Measurements from ENCODE around the gene NFKBIA.
"Not testable (repeated sequence)": the region's sequence is repeated elsewhere in the genome, so short reads cannot be mapped to it uniquely, and the experiment has no call there.

The NFKBIA gene

DNA sequence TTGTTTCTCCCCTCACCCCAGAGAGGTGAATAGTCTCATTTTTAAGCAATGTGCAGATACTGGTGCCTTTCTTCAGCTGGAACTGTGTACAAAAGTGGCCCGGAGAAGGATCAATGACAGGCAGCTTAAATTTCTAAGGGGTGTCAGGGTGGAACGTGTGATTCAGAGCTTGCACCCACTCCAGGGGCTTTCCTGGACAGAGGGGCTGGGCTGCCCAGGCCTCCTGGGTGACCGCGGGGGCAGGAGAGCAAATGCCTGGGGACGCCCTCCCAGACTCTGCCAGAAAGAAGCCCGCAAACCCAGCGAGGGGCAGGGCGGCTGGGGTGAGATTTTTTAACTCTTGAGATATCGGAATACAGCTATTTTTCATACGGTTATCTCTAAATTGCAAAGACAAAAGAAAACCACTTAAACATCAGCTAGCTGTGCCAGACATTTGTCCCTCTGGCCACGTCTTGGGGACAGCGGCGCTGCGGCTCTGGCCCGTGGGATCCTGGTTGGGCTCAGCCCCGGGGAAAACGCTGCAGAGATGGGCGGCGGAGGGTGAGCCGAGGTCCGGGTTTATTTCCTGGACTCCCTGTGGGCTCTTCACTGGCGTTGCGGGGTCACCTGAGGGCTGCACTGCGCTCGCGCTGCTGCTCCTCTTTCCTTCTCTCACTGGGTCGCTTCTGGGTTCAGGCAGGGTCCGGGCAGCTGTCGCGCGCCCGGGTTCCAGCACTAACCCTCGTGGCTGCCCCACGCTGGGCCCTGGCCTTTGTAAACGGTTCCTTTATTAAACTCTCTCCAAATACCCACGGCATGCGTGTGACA lies 35.8 kb downstream of the NFKBIA start:
- DNase-seq (ENCODE audit: low read depth in 2 of 2), result no peak

DNA sequence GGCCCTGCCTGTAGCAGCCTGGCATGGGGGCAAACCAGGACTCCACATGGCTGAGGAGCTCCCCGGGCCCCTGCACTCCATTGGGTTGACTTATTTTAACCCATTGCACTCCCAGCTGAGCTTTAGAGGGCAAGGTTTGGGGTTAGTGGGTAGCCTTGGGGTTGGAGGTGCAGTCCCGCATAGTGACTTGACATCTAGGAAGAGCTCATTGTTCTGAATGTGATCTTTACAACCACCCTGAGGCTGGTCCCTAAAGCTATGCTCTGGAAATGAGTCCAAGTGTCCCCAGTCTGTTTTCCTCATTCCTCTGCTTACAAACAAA lies 36.4 kb downstream of the NFKBIA start:
- DNase-seq (ENCODE audit: low read depth in 2 of 2), result no peak

- DNase-seq (ENCODE audit: low read depth in 2 of 2), result no peak
These were observed 37.5 kb downstream of the NFKBIA start for GRCh38 chr14:35367056-35367372.

GRCh38 chr14:35366521-35366976 lies 38.0 kb downstream of the NFKBIA start:
- no peak for DNase-seq (ENCODE audit: low read depth in 2 of 2)

DNA sequence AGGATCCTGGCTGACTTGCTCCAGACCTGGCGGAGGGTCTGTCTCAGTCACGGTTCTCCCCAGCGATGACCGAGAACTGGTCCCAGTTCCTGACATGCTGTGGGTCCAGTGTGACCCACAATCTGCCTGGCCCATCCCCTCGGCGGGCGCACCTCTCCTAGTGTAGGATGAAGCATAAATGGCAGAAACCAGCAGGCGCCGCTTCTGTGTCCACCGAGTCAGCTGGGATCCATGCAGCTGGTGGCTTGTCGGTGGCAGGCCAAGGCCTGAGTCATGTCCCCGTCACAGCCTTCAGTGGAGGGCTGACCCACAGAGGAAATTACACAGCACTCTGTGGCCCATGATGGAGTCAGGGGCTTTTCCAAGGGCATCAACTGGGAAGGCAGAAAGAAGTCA lies 38.5 kb downstream of the NFKBIA start:
- peak in 1 of 2 donors; percentile 10 for DNase-seq (ENCODE audit: low read depth in 2 of 2)

- DNase-seq (ENCODE audit: low read depth in 2 of 2), result peak; percentile 68 to 73
These were observed 39.2 kb downstream of the NFKBIA start for GRCh38 chr14:35365130-35366055.

DNA sequence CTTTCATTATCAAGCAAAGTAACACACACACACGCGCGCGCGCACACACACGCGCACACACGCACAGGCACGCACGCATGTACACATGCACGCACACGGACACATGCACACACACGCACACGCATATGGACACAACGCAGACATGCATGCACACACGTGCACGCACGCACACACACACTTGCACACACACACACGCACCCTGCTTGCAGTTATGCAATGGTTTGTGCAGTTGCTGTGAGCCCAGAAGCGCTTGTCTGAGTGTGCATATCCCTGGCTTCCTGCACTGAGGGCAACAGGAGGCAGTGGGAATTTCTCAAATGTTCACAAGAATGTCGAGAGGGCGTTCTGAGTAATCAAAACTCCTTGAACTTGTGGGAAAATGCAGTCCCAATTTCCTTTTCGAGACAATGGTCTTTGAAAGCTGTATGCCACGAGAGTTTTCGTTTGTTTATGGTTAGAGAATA lies 41.6 kb downstream of the NFKBIA start:
- DNase-seq (ENCODE audit: low read depth in 2 of 2), result no peak

- no peak for DNase-seq (ENCODE audit: low read depth in 2 of 2)
These were observed 42.1 kb downstream of the NFKBIA start for GRCh38 chr14:35362450-35362849.

DNA sequence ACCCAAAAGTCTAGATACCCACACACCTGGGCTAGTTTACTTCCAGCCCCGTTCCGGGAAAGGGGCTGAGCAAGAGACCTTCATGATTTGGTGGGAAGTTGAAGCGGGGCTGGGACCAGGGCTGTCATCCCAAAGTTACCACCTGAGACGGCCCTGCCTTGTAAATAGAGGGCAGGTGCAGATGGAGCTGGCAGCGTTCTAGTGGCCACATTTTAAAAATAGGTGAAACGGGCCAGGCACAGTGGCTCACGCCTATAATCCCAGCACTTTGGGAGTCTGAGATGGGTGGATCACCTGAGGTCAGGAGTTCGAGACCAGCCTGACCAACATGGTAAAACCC lies 43.4 kb downstream of the NFKBIA start:
- DNase-seq (ENCODE audit: low read depth in 2 of 2), result no peak

DNA sequence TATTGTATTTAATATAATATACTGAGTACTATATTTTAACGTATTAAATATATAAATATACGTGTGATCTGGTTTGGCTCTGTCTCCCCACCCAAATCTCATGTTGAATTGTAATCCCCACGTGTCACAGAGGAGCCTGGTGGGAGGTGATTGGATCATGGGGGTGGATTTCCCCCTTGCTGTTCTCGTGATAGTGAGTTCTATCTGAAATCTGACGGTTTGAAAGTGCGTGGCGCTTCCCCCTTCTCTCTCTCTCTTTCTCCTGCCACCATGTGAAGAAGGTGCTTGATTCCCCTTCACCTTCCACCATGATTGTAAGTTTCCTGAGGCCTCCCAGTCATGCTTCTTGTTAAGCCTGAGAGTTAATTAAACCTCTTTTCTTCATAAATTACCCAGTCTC lies 44.9 kb downstream of the NFKBIA start:
- DNase-seq (ENCODE audit: low read depth in 2 of 2), result not testable (repeated sequence)

- DNase-seq (ENCODE audit: low read depth in 2 of 2), result no peak
These were observed 48.3 kb downstream of the NFKBIA start for GRCh38 chr14:35355981-35356841.

DNA sequence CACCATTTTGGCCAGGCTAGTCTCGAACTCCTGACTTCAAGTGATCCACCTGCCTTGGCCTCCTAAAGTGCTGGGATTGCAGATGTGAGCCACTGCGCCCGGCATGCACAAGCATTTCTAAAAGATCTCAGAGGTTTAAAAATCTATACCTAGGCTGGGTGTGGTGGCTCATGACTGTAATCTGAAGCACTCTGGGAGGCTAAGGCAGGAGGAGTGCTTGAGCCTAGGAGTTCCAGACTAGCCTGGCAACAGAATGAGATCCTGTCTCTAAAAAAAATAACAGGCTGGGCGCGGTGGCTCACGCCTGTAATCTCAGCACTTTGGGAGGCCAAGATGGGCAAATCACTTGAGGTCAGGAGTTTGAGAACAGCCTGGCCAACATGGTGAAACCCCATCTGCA lies 49.3 kb downstream of the NFKBIA start:
- not testable (repeated sequence) for DNase-seq (ENCODE audit: low read depth in 2 of 2)

GRCh38 chr14:35353409-35354172 lies 51.0 kb downstream of the NFKBIA start:
- no peak for DNase-seq (ENCODE audit: low read depth in 2 of 2)

DNA sequence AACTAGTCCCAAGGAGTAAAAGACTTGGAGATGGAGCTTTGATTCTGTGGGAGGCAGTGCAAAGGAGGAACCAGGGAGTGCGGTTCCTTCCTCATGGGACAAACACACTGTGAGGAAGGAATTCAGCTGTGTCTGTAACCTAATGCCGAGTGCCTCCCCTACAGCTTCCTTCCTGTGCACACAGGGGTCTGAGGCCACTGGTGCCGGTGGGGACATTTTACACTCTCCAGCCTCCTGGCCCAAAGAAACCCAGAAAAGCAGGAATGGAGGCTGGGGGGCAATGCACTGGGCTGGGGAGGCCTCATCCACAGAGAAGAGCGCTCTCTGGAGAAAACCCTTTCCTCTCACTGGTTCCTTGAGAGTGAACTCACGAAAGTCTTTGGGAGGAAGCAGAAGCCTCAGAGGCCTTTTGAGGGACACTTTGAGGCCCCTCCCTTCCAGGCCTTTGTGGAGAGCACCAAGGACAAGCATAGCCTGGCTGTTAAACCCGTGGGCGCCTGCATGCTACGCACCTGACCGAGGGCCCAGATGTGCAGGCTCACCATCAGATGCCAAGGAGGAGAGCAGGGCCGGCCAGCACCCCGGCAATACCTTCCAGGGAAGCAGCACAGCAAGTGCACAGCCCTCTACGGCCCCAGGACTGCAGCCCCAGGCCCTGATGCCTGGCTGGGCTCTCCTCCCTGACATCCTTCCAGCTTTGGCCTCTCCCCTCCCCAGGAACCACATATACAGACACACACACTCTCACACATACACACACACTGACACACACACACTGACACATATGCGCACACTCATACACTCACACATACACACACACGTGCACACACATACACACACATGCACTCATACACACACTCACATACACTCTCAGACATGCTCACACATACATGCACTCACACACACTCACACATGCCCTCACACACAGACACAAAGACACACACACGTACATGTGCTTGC lies 52.0 kb downstream of the NFKBIA start:
- DNase-seq (ENCODE audit: low read depth in 2 of 2), result no peak

DNA sequence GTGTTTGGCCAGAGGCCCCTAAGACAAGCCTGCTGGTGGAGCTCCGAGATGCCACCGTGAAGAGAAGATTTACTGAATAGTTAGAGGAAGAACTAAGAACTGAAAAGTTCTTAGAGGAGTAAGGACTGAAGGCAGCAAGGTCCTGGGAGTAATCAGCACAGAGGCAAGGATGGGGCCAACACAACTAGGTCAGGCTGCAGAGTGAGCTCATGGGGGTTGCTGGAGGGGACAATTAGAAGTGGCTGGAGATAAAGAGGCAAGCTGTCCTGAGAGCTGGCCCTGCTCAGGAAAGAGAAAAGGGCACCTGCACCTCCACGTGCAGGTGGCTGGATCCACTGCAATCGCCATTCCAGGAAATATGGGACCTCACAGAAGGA lies 52.7 kb downstream of the NFKBIA start:
- no peak for DNase-seq (ENCODE audit: low read depth in 2 of 2)
